ENCODE data around the gene ZNF827.

ZNF827 gene

DNA sequence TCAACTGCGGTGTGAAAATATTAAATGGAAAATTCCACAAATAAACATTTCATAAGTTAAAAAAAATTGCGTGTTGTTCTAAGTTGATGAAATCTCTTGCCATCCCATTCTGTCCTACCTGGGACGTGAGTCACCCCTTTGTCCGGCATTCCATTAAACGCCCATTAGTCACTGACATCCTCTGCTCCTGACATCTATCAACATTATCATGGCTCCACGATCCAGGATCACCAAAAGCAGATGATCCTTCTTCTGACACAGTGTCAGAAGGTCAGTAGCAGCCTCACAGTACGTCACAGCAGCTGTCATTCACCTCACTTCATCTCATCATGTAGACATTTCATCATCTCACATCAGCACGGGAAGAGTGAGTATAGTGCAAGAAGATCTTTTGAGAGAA lies 125.7 kb downstream of the ZNF827 start:
- no peak for TF ChIP-seq EZH2phosphoT487 (IDR thresholded peaks at IDR 0.05; ENCODE audit: borderline replicate concordance, low read length)
- TF ChIP-seq, protein P1, sequence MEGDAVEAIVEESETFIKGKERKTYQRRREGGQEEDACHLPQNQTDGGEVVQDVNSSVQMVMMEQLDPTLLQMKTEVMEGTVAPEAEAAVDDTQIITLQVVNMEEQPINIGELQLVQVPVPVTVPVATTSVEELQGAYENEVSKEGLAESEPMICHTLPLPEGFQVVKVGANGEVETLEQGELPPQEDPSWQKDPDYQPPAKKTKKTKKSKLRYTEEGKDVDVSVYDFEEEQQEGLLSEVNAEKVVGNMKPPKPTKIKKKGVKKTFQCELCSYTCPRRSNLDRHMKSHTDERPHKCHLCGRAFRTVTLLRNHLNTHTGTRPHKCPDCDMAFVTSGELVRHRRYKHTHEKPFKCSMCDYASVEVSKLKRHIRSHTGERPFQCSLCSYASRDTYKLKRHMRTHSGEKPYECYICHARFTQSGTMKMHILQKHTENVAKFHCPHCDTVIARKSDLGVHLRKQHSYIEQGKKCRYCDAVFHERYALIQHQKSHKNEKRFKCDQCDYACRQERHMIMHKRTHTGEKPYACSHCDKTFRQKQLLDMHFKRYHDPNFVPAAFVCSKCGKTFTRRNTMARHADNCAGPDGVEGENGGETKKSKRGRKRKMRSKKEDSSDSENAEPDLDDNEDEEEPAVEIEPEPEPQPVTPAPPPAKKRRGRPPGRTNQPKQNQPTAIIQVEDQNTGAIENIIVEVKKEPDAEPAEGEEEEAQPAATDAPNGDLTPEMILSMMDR (IDR thresholded peaks at IDR 0.05; ENCODE audit: low read depth, low read length, poor library complexity, severe bottlenecking) = no peak
- Histone ChIP-seq H4K20me1 (ENCODE audit: control insufficient read depth, insufficient read depth, low read depth, low read length) (no peaks in the 10 kb centered on the region), H3K27ac (ENCODE audit: low read depth, low read length) (no peak overlapping the region), H3K27me3 (ENCODE audit: control insufficient read depth, low read length) (no peaks in the 10 kb centered on the region), H3K36me3 (ENCODE audit: control insufficient read depth, low read length) (peaks cover 79% of the 10 kb centered on the region), H3K9me3 (ENCODE audit: control insufficient read depth, insufficient read depth, low read length) (peaks cover 8% of the 10 kb centered on the region; the same call in 1 of the 2 replicates), H3K4me2 (ENCODE audit: low read length) (no peak overlapping the region), H3K4me3 (ENCODE audit: low read length) (no peak overlapping the region), H3K79me2 (ENCODE audit: control insufficient read depth, low read length) (no peaks in the 10 kb centered on the region), H3K9me2 (replicated peaks; ENCODE audit: control insufficient read depth, low read length) (no peaks in the 10 kb centered on the region), H3K4me1 (ENCODE audit: control insufficient read depth, low read length) (no peaks in the 10 kb centered on the region), H3F3A (ENCODE audit: control insufficient read depth, insufficient read depth) (no peaks in the 10 kb centered on the region)

GRCh38 chr4:145808848-145809512 lies 129.6 kb downstream of the ZNF827 start:
- H3K27ac ChIP-seq (ENCODE audit: low read depth, low read length) = no peak overlapping the region
- peaks cover 8% of the 10 kb centered on the region; the same call in 1 of the 2 replicates for H3K9me3 ChIP-seq (ENCODE audit: control insufficient read depth, insufficient read depth, low read length)
- no peaks in the 10 kb centered on the region for H3K27me3 ChIP-seq (ENCODE audit: control insufficient read depth, low read length)
- H3K4me3 ChIP-seq (ENCODE audit: low read length) = no peak overlapping the region
- no peaks in the 10 kb centered on the region for H4K20me1 ChIP-seq (ENCODE audit: control insufficient read depth, insufficient read depth, low read depth, low read length)
- TF ChIP-seq, protein P1 (IDR thresholded peaks at IDR 0.05; ENCODE audit: low read depth, low read length, poor library complexity, severe bottlenecking) = no peak
- TF ChIP-seq EZH2phosphoT487 (IDR thresholded peaks at IDR 0.05; ENCODE audit: borderline replicate concordance, low read length) = no peak
- H3K4me2 ChIP-seq (ENCODE audit: low read length) = no peak overlapping the region
- H3K4me1 ChIP-seq (ENCODE audit: control insufficient read depth, low read length) = no peaks in the 10 kb centered on the region
- 0 out of 2 replicates have a peak, but pooled peaks cover 2% of the 10 kb centered on the region for H3F3A ChIP-seq (ENCODE audit: control insufficient read depth, insufficient read depth)
- no peaks in the 10 kb centered on the region for H3K9me2 ChIP-seq (replicated peaks; ENCODE audit: control insufficient read depth, low read length)
- peaks cover 55% of the 10 kb centered on the region for H3K36me3 ChIP-seq (ENCODE audit: control insufficient read depth, low read length)
- no peaks in the 10 kb centered on the region for H3K79me2 ChIP-seq (ENCODE audit: control insufficient read depth, low read length)

GRCh38 chr4:145808021-145808650 lies 130.5 kb downstream of the ZNF827 start:
- H3K79me2 ChIP-seq (ENCODE audit: control insufficient read depth, low read length) = no peaks in the 10 kb centered on the region
- peaks cover 8% of the 10 kb centered on the region; the same call in 1 of the 2 replicates for H3K9me3 ChIP-seq (ENCODE audit: control insufficient read depth, insufficient read depth, low read length)
- 0 out of 2 replicates have a peak, but pooled peaks cover 2% of the 10 kb centered on the region for H3F3A ChIP-seq (ENCODE audit: control insufficient read depth, insufficient read depth)
- no peaks in the 10 kb centered on the region for H3K9me2 ChIP-seq (replicated peaks; ENCODE audit: control insufficient read depth, low read length)
- no peaks in the 10 kb centered on the region for H3K27me3 ChIP-seq (ENCODE audit: control insufficient read depth, low read length)
- no peak overlapping the region for H3K4me3 ChIP-seq (ENCODE audit: low read length)
- H3K36me3 ChIP-seq (ENCODE audit: control insufficient read depth, low read length) = peaks cover 47% of the 10 kb centered on the region
- TF ChIP-seq, protein P1 (IDR thresholded peaks at IDR 0.05; ENCODE audit: low read depth, low read length, poor library complexity, severe bottlenecking) = no peak
- TF ChIP-seq EZH2phosphoT487 (IDR thresholded peaks at IDR 0.05; ENCODE audit: borderline replicate concordance, low read length) = no peak
- no peak overlapping the region for H3K27ac ChIP-seq (ENCODE audit: low read depth, low read length)
- H3K4me1 ChIP-seq (ENCODE audit: control insufficient read depth, low read length) = no peaks in the 10 kb centered on the region
- no peaks in the 10 kb centered on the region for H4K20me1 ChIP-seq (ENCODE audit: control insufficient read depth, insufficient read depth, low read depth, low read length)
- no peak overlapping the region for H3K4me2 ChIP-seq (ENCODE audit: low read length)
